CD8-positive, alpha-beta memory T cell (primary cell): ENCODE measurements around the gene OR2L8. TPM values are rescaled to one million over a fixed set of nuclear protein-coding genes. Genes with fewer than 3 reads are reported as not detected.

Experiments
- CTCF ChIA-PET: fragments of 350-600 bp; sonication (Branson Sonifier 250); formaldehyde crosslinking; loops from one replicate; lab custom pipeline; 2021; ENCODE audit warnings: antibody characterized with exemption; lab: Charles Lee
- POLR2A ChIA-PET: fragments of 350-600 bp; sonication (Branson Sonifier 250); formaldehyde crosslinking; loops from one replicate; lab custom pipeline; 2021; ENCODE audit warnings: antibody characterized with exemption; lab: Charles Lee
- DNase-seq, 5 donors: peaks; one replicate each; pipeline versions ENCODE4 v3.0.0 to v3.0.0-alpha.2; 2020 to 2022; ENCODE audit warnings: mixed read lengths in 1 of 5
- H3K27ac ChIP-seq: one replicate; pipeline ENCODE4 v1.7.0; 2013; ENCODE audit warnings: low read depth, mild to moderate bottlenecking, low read length, moderate library complexity
- H3K27me3 ChIP-seq: 2 replicates; pipeline ENCODE4 v1.7.0; 2013; ENCODE audit warnings: low read length, mild to moderate bottlenecking; ENCODE audit not compliant: insufficient read depth, poor library complexity, severe bottlenecking
- H3K36me3 ChIP-seq: 2 replicates; pipeline ENCODE4 v1.7.0; 2013; ENCODE audit warnings: mild to moderate bottlenecking, low read length, moderate library complexity; ENCODE audit not compliant: insufficient read depth
- H3K4me1 ChIP-seq: 2 replicates; pipeline ENCODE4 v1.7.0; 2013; ENCODE audit warnings: mild to moderate bottlenecking, low read length, moderate library complexity; ENCODE audit not compliant: insufficient read depth
- H3K4me3 ChIP-seq: 2 replicates; pipeline ENCODE4 v1.7.0; 2013; ENCODE audit warnings: mild to moderate bottlenecking, low read length
- H3K9me3 ChIP-seq: 2 replicates; pipeline ENCODE4 v1.7.0; 2013; ENCODE audit warnings: mild to moderate bottlenecking, low read length
- H3K27ac Mint-ChIP-seq, 8 donors: one replicate each; pipeline ENCODE4 v1.8.0; 2020 to 2021; ENCODE audit warnings: mixed read lengths in 8 of 8, mild to moderate bottlenecking in 6 of 8, inconsistent platforms in 3 of 8, moderate library complexity in 3 of 8
- H3K27me3 Mint-ChIP-seq, 2 donors: one replicate each; pipeline ENCODE4 v1.8.0; 2020 to 2021; ENCODE audit warnings: mixed read lengths in 2 of 2, mild to moderate bottlenecking in 1 of 2, moderate library complexity in 1 of 2
- H3K36me3 Mint-ChIP-seq, 3 donors: one replicate each; pipeline ENCODE4 v1.8.0; 2020 to 2021; ENCODE audit warnings: mixed read lengths in 3 of 3, inconsistent platforms in 1 of 3, mild to moderate bottlenecking in 1 of 3
- H3K4me1 Mint-ChIP-seq, 3 donors: one replicate each; pipeline ENCODE4 v1.8.0; 2020 to 2021; ENCODE audit warnings: mixed read lengths in 3 of 3, inconsistent platforms in 1 of 3, mild to moderate bottlenecking in 1 of 3
- H3K4me3 Mint-ChIP-seq, 7 donors: one replicate each; pipeline ENCODE4 v1.8.0; 2020 to 2021; ENCODE audit warnings: mixed read lengths in 7 of 7, mild to moderate bottlenecking in 6 of 7, moderate library complexity in 4 of 7, inconsistent platforms in 2 of 7
- H3K9me3 Mint-ChIP-seq, 5 donors: one replicate each; pipeline ENCODE4 v1.8.0; 2020 to 2022; ENCODE audit warnings: mixed read lengths in 5 of 5, mild to moderate bottlenecking in 3 of 5, moderate library complexity in 2 of 5, inconsistent platforms in 1 of 5
- polyA plus RNA-seq: library from polyadenylated mRNA; unstranded; fragments of 300-500 nt; fragmentation: Illumina TruSeq; gene quantifications from one replicate; pipeline ENCODE4 v1.2.3, GENCODE V29; 2021
- total RNA-seq, 2 experiments: library from RNA; stranded (reverse); gene quantifications; one replicate each; pipeline ENCODE4 v1.2.3, GENCODE V29; 2021

The OR2L8 gene
- total and polyA plus RNA-seq, 3 experiments from 2014 or later = not detected

DNA sequence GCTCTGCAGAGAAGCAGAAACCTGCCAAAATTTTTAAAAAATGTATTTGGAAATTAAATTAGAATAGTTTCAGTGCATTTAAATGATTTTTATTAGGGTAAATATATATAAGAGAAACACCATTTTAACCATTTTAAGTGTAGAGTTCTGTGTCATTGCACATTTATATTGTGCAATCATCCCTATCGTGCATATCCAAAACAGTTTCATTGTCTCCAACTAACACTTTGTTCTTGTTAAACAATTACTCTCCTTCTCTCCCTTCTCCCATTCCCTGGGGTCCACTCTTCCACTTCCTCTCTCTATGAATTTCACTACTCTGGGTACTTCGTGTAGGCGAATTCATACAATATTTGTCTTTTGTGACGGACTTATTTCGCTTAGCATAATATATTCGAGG lies 6.0 kb upstream of the OR2L8 start:
- H3K36me3 Mint-ChIP-seq = no peaks in the 10 kb centered on the region
- peaks cover 4 to 7% (median 6%) of the 10 kb centered on the region in 5 donors for H3K9me3 Mint-ChIP-seq
- ChIA-PET POLR2A (no interaction called here), CTCF (no interaction called here)
- no peaks in the 10 kb centered on the region for H3K36me3 ChIP-seq
- no peak overlapping the region for H3K4me3 ChIP-seq
- H3K4me1 Mint-ChIP-seq = no peaks in the 10 kb centered on the region
- no peak overlapping the region for H3K27ac Mint-ChIP-seq
- H3K27me3 ChIP-seq = no peaks in the 10 kb centered on the region
- no peaks in the 10 kb centered on the region for H3K4me1 ChIP-seq
- H3K9me3 ChIP-seq = no peaks in the 10 kb centered on the region
- DNase-seq = no peak
- peaks cover 0 to 2% of the 10 kb centered on the region in 2 donors for H3K27me3 Mint-ChIP-seq
- no peak overlapping the region for H3K27ac ChIP-seq
- no peak overlapping the region for H3K4me3 Mint-ChIP-seq

DNA sequence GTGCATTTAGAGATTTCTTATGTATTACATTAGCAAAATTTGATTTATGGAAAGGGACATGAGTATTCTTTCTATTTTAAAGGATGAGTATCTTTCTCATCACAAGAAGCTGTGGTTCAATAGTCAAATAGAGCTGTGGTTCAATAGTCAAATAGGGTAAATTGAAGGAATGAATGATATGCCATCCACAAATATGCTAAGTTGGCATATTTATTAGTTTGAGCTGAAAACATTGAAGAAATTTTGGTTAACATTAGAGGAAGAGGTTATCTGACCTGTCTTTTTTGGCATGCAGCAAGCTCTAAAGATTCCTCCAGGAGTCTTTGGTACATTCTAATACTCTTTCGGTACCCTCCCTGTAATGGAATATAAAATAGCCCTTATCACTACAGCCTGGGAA lies 4.8 kb downstream of the OR2L8 start:
- Histone ChIP-seq H3K9me3 (no peaks in the 10 kb centered on the region), H3K27ac (no peak overlapping the region), H3K36me3 (no peaks in the 10 kb centered on the region), H3K27me3 (no peaks in the 10 kb centered on the region), H3K4me3 (no peak overlapping the region), H3K4me1 (no peaks in the 10 kb centered on the region)
- no peak overlapping the region for H3K27ac Mint-ChIP-seq
- no peaks in the 10 kb centered on the region for H3K4me1 Mint-ChIP-seq
- ChIA-PET CTCF (no interaction called here), POLR2A (no interaction called here)
- H3K27me3 Mint-ChIP-seq = no peaks in the 10 kb centered on the region
- no peak overlapping the region for H3K4me3 Mint-ChIP-seq
- H3K9me3 Mint-ChIP-seq = peaks cover 3 to 10% (median 6%) of the 10 kb centered on the region in 5 donors
- DNase-seq = no peak
- H3K36me3 Mint-ChIP-seq = no peaks in the 10 kb centered on the region

DNA sequence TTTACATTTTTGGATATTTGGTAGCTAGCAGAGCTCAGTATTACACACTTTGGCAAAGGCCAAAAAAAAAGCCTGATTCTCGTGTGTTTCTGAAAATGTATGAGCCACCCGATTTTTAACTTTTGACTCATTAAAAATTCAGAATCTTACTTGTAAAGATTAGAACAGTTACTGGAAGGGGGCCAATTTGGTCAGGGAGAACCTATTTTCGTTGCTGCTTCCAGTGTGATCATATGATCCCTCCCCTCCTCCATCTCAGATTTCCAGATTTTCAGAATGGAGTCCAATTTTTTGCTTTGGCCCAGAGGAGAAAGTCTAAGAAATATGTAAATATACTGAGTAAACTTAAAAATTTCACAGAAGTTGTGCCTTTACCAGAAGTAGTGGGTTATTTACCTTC lies 13.1 kb downstream of the OR2L8 start:
- Mint-ChIP-seq H3K9me3 (peaks cover 4 to 12% (median 8%) of the 10 kb centered on the region in 5 donors), H3K27ac (no peak overlapping the region), H3K4me3 (no peak overlapping the region), H3K27me3 (no peaks in the 10 kb centered on the region), H3K4me1 (no peaks in the 10 kb centered on the region), H3K36me3 (peaks cover 0 to 1% (median 0%) of the 10 kb centered on the region in 3 donors)
- Histone ChIP-seq H3K36me3 (no peaks in the 10 kb centered on the region), H3K27me3 (no peaks in the 10 kb centered on the region), H3K9me3 (no peaks in the 10 kb centered on the region), H3K4me3 (no peak overlapping the region), H3K4me1 (no peaks in the 10 kb centered on the region), H3K27ac (no peak overlapping the region)
- CTCF ChIA-PET = no interaction called here
- POLR2A ChIA-PET = no interaction called here
- DNase-seq = no peak

DNA sequence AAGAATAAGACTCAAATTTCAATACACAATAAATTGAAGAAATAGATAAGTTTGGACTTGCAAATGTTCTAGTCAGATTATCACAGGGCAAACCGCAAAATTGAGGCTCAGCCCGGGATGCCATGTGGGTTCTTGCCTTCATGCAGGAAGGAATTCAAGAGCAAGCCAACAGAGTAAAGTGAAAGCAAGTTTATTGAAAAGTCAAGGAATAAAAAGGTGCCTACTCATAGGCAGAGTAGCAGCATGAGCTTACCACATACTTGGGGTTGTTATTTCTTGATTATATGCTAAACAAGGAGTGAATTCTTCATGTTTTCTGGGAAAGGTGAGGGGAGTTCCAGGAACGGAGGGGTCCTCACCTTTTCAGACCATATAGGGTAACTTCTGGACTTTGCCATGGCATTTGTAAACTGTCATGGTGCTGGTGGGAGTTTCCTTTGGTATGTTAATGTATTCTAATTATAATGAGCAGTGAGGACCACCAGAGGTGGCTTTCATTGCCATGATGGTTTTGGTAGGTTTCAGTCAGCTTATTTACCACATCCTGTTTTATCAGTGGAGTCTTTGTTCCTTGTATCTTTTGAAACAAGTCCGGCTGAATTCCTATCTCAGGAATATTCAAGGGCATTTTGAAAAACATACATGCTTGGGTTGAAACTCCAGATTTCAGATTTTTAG lies 14.4 kb downstream of the OR2L8 start:
- H3K27ac ChIP-seq = no peak overlapping the region
- no peaks in the 10 kb centered on the region for H3K4me1 Mint-ChIP-seq
- no peaks in the 10 kb centered on the region for H3K27me3 ChIP-seq
- H3K4me3 Mint-ChIP-seq = no peak overlapping the region
- peaks cover 0 to 1% (median 0%) of the 10 kb centered on the region in 3 donors for H3K36me3 Mint-ChIP-seq
- no peaks in the 10 kb centered on the region for H3K4me1 ChIP-seq
- CTCF ChIA-PET = no interaction called here
- H3K27ac Mint-ChIP-seq = no peak overlapping the region
- DNase-seq = no peak
- H3K9me3 ChIP-seq = no peaks in the 10 kb centered on the region
- H3K4me3 ChIP-seq = no peak overlapping the region
- no peaks in the 10 kb centered on the region for H3K27me3 Mint-ChIP-seq
- POLR2A ChIA-PET = no interaction called here
- peaks cover under 1 to 8% (median 5%) of the 10 kb centered on the region in 5 donors for H3K9me3 Mint-ChIP-seq
- no peaks in the 10 kb centered on the region for H3K36me3 ChIP-seq

DNA sequence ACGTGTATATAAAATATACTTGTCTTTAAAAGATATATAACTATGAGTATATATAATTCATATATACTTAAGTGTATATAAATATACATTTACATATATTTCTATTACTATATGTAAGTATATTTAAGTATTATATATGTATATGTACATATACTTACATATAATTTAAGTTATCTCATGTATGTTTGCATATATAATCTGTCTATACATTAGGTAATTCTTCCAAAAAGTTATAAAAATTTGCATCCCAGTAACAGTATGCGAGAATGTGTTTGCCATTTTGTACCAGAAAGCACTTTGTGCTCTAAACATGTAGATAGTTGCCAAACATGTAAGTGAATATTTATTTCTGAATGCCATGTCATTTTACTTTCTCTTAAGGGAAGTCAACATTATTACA lies 16.3 kb downstream of the OR2L8 start, which contains the start of gene OR2AK2:
OR2AK2 (plus strand) TSS at position 301 of the 400 bp plus-strand sequence. CDS start 144 bp downstream, outside the sequence.
- Mint-ChIP-seq H3K27me3 (no peaks in the 10 kb centered on the region), H3K4me3 (no peak within 1 kb of the TSS), H3K27ac (no peak within 1 kb of the TSS), H3K9me3 (peaks cover 0 to 8% (median 5%) of the 10 kb centered on the region in 5 donors), H3K4me1 (no peaks in the 10 kb centered on the region), H3K36me3 (peaks cover 0 to 1% (median 0%) of the 10 kb centered on the region in 3 donors)
- Histone ChIP-seq H3K36me3 (no peaks in the 10 kb centered on the region), H3K4me3 (no peak within 1 kb of the TSS), H3K9me3 (no peaks in the 10 kb centered on the region), H3K27me3 (no peaks in the 10 kb centered on the region), H3K27ac (no peak within 1 kb of the TSS), H3K4me1 (no peaks in the 10 kb centered on the region)
- no peak for DNase-seq
- ChIA-PET CTCF (no interaction called here), POLR2A (no interaction called here)

DNA sequence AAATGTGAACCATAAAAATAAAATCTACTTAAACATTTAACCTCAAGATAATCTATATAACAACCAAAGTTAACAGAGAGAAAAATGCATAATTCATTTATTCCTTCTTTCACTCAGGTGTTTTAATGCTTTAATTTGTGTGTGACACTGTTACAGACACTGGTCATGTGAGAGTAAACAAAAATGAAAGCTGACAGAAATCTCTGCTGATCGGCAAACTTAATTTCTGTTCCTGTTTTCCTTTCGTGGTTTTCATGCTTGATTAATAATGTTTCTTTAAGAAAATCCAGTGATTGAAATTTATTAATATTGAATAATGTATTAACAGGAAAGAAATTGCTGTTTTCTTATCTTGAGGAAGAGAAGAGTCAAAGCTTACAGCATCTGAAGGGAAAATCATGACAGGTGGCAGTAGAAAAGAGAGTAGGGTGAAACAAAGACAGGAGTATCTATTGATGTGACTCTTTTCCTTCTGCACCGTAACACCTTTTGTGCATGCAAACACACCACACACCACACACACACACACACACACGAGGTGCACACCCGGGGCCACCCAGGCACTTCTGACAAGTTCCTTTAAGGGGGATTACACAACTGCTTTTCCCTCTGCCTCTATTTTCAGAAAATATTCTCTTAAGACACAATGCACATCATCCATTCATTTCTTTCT lies 18.0 kb downstream of the OR2L8 start:
- no peak for DNase-seq
- ChIA-PET CTCF (no interaction called here), POLR2A (no interaction called here)
- Histone ChIP-seq H3K9me3 (no peaks in the 10 kb centered on the region), H3K4me3 (no peak overlapping the region), H3K4me1 (no peaks in the 10 kb centered on the region), H3K36me3 (no peaks in the 10 kb centered on the region), H3K27ac (no peak overlapping the region), H3K27me3 (no peaks in the 10 kb centered on the region)
- H3K4me1 Mint-ChIP-seq = no peaks in the 10 kb centered on the region
- H3K36me3 Mint-ChIP-seq = no peaks in the 10 kb centered on the region
- H3K9me3 Mint-ChIP-seq = peaks cover 0 to 5% (median 2%) of the 10 kb centered on the region in 5 donors
- no peak overlapping the region for H3K27ac Mint-ChIP-seq
- no peaks in the 10 kb centered on the region for H3K27me3 Mint-ChIP-seq
- no peak overlapping the region for H3K4me3 Mint-ChIP-seq

DNA sequence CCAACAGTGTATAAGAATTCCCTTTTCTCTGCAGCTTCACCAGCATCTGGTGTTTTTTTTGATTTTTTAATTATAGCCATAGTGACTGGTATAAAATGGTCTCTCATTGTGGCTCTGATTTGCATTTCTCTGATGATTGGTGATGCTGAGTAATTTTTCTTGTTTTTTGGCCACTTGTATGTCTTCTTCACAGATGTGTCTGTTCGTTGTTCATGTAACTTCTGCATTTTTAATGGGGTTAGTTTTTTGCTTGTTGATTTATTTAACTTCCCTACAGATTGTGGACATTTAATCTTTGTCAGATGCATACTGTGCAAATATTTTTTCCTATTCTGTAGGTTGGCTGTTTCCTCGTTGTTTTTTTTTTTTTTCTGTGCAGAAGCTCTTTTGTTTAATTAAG lies 44.3 kb downstream of the OR2L8 start:
- Mint-ChIP-seq H3K36me3 (no peaks in the 10 kb centered on the region), H3K9me3 (peaks cover 0 to 4% (median 2%) of the 10 kb centered on the region in 5 donors), H3K27me3 (peaks cover 0 to 1% of the 10 kb centered on the region in 2 donors), H3K4me1 (no peaks in the 10 kb centered on the region), H3K4me3 (no peak overlapping the region), H3K27ac (no peak overlapping the region)
- Histone ChIP-seq H3K4me3 (no peak overlapping the region), H3K4me1 (no peaks in the 10 kb centered on the region), H3K9me3 (no peaks in the 10 kb centered on the region), H3K27ac (no peak overlapping the region), H3K27me3 (no peaks in the 10 kb centered on the region), H3K36me3 (no peaks in the 10 kb centered on the region)
- CTCF ChIA-PET = no interaction called here
- DNase-seq = no peak
- POLR2A ChIA-PET = no interaction called here

DNA sequence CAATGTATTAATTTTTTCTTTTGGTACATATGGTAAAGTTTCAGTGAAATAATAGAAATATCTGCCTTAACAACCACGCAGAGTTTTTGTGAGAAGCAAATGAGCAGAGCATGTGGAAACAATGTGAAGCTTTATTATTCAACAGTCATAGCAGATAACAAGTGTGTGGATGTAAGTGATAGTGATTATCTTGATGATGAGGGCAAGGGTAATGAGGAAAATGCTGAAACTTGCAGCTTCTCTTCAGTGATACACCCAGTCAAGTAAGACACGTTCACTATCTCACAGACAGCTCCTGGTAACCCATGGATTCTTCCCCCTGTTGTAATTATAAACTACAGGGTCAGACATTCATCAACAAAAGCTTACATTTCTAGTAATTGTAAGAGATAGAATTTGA lies 50.2 kb downstream of the OR2L8 start:
- H3K36me3 Mint-ChIP-seq = no peaks in the 10 kb centered on the region
- H3K27ac Mint-ChIP-seq = no peak overlapping the region
- H3K4me1 Mint-ChIP-seq = no peaks in the 10 kb centered on the region
- Histone ChIP-seq H3K27me3 (no peaks in the 10 kb centered on the region), H3K9me3 (no peaks in the 10 kb centered on the region), H3K4me1 (no peaks in the 10 kb centered on the region), H3K4me3 (no peak overlapping the region), H3K27ac (no peak overlapping the region), H3K36me3 (no peaks in the 10 kb centered on the region)
- ChIA-PET CTCF (no interaction called here), POLR2A (no interaction called here)
- no peak for DNase-seq
- H3K9me3 Mint-ChIP-seq = peaks cover 0 to 7% (median 4%) of the 10 kb centered on the region in 5 donors
- H3K27me3 Mint-ChIP-seq = no peaks in the 10 kb centered on the region
- H3K4me3 Mint-ChIP-seq = no peak overlapping the region
